Effector memory CD4-positive, alpha-beta T cell (primary cell): ENCODE measurements around the gene DEAF1.
"Not testable (repeated sequence)": the region's sequence is repeated elsewhere in the genome, so short reads cannot be mapped to it uniquely, and the experiment has no call there.

ENCODE experiments used
- DNase-seq, 3 donors: peaks; one replicate each; pipeline ENCODE4 v3.0.0-alpha.2; 2020
- H3K27ac ChIP-seq: 2 replicates; pipeline ENCODE4 v1.7.0; 2013; ENCODE audit warnings: mild to moderate bottlenecking, low read length, moderate library complexity; ENCODE audit not compliant: insufficient read depth, poor library complexity, severe bottlenecking
- H3K27me3 ChIP-seq: replicated peaks from 2 replicates; pipeline ENCODE4 v1.7.0; 2013; ENCODE audit warnings: mild to moderate bottlenecking, low read length; ENCODE audit not compliant: insufficient read depth, control insufficient read depth, poor library complexity, severe bottlenecking
- H3K36me3 ChIP-seq: 2 replicates; pipeline ENCODE4 v1.7.0; 2013; ENCODE audit warnings: mild to moderate bottlenecking, low read length, moderate library complexity; ENCODE audit not compliant: control insufficient read depth, insufficient read depth
- H3K4me1 ChIP-seq: 2 replicates; pipeline ENCODE4 v1.7.0; 2013; ENCODE audit warnings: low read length, mild to moderate bottlenecking; ENCODE audit not compliant: control insufficient read depth, insufficient read depth, poor library complexity, severe bottlenecking
- H3K4me3 ChIP-seq: 2 replicates; pipeline ENCODE4 v1.7.0; 2013; ENCODE audit warnings: low read length, low read depth, mild to moderate bottlenecking; ENCODE audit not compliant: insufficient read depth, poor library complexity, severe bottlenecking
- H3K9me3 ChIP-seq: 2 replicates; pipeline ENCODE4 v1.7.0; 2013; ENCODE audit warnings: mild to moderate bottlenecking, low read length, moderate library complexity; ENCODE audit not compliant: control insufficient read depth

Gene DEAF1

DNA sequence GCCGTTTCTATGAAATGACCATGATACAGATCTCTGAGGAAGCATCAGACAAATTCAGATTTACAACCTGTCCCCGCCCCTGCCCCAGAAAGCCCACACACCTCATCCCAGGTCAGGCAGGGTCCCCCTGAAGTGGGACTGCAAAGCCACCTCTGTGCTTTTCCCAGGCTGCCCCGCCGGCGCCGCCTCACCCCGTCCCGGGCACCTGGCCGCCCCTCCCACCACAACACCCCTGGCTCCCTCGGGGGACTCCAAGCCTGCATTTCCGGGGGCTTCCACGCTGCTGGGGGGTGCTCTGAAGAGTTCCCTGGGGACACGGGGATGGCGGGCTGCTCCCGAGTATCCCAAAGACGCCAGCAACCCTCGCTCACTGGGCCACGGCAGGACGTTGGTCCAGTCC lies 34.7 kb downstream of the DEAF1 start:
- H3K4me1 ChIP-seq = no peaks in the 10 kb centered on the region
- DNase-seq = no peak
- peaks cover 10% of the 10 kb centered on the region for H3K36me3 ChIP-seq
- no peaks in the 10 kb centered on the region for H3K9me3 ChIP-seq
- H3K4me3 ChIP-seq = no peak overlapping the region
- no peak overlapping the region for H3K27ac ChIP-seq
- H3K27me3 ChIP-seq = no peaks in the 10 kb centered on the region

DNA sequence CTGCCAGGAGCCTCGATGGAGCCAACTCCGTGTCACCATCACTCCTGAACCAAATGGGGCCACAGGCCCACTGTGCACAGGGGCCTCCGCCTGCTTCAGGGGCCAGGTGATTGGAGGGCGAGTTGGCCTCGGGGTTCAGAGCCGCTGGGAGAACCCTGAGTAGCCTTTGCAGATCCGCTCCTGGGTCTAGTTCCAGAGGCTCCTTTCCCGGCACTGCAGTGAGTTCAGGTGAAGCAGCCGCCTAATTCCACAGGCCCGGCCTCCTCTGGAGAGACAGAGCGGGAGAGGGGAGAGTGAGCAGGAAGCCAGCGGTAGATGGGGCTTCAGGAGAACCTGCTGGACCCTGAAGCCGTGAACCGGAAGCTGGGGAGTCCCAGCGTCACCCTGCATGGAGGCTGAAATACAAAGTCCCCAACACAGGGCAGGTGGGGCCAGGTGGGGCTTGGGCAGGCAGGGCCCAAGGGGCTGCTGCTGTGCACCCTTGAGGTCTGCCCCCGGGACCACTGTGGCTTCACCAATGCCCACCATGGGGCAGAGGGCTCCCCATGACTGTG lies 35.4 kb downstream of the DEAF1 start:
- H3K36me3 ChIP-seq = peaks cover 10% of the 10 kb centered on the region
- H3K27ac ChIP-seq = no peak overlapping the region
- no peak overlapping the region for H3K4me3 ChIP-seq
- H3K27me3 ChIP-seq = no peaks in the 10 kb centered on the region
- no peak for DNase-seq
- H3K9me3 ChIP-seq = no peaks in the 10 kb centered on the region
- no peaks in the 10 kb centered on the region for H3K4me1 ChIP-seq

DNA sequence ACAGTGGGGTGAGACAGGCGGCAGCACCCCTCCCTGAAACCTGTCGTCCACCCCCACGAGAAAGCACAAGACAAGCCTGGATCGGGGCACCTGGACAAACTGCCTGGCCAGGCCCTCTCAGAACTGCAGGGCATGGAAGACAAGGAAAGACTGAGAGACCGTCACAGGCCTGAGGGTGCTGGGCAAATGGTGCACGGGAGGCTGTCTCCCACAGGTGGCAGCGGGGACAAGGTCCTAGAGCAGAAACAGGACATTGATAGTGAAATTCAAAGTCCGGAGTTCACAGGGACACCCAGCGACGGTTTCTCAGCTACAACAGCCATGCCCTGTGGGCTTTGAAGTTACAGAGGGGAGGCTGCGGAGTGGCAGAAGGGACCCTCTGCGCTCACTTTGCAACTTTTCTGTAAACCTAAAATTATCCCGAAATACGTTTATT lies 37.3 kb downstream of the DEAF1 start:
- Histone ChIP-seq H3K4me3 (no peak overlapping the region), H3K27me3 (no peaks in the 10 kb centered on the region), H3K36me3 (peaks cover 10% of the 10 kb centered on the region), H3K9me3 (no peaks in the 10 kb centered on the region), H3K4me1 (no peaks in the 10 kb centered on the region), H3K27ac (no peak overlapping the region)
- no peak for DNase-seq

DNA sequence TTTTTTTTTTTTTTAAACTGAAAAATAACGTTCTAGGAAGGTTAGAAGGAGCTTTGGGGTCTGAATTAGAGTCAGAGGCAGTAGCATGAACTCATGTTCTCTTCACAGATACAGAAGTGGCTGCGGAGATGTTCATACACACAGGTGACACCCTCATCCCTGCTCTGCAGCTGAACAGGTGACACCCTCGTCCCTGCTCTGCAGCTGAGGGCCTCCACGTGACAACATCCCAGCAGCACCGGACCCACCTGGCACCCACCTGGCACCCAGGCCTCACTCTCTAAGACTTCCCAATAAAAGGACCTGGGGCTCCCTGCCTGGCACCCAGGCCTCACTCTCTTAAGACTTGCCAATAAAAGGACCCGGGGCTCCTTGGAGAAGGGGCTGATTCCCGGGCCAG lies 38.2 kb downstream of the DEAF1 start:
- H3K9me3 ChIP-seq = no peaks in the 10 kb centered on the region
- no peak overlapping the region for H3K4me3 ChIP-seq
- H3K27ac ChIP-seq = no peak overlapping the region
- no peaks in the 10 kb centered on the region for H3K4me1 ChIP-seq
- H3K27me3 ChIP-seq = no peaks in the 10 kb centered on the region
- DNase-seq = no peak
- H3K36me3 ChIP-seq = peaks cover 10% of the 10 kb centered on the region

DNA sequence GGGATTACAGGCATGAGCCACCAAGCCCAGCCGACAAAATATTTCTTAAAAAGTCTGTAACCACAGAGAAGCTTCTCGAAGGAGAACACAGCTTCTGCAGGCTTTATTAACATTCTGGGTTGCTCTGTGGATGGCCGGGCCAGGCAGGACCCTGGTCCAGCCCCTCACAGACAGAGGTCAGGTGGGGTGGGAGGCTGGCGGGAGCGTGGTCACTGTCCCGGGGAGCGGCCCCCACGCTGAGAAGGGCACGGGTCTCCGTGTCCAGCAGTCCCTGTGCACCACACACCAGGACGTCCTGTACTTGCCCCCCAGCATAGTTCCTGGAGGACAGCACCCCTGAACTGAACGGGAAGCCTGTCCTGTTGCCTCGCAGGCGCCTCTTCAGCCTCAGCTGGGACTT lies 38.6 kb downstream of the DEAF1 start:
- no peak for DNase-seq
- Histone ChIP-seq H3K27me3 (no peaks in the 10 kb centered on the region), H3K4me1 (no peaks in the 10 kb centered on the region), H3K9me3 (no peaks in the 10 kb centered on the region), H3K27ac (no peak overlapping the region), H3K4me3 (no peak overlapping the region), H3K36me3 (peaks cover 10% of the 10 kb centered on the region)

DNA sequence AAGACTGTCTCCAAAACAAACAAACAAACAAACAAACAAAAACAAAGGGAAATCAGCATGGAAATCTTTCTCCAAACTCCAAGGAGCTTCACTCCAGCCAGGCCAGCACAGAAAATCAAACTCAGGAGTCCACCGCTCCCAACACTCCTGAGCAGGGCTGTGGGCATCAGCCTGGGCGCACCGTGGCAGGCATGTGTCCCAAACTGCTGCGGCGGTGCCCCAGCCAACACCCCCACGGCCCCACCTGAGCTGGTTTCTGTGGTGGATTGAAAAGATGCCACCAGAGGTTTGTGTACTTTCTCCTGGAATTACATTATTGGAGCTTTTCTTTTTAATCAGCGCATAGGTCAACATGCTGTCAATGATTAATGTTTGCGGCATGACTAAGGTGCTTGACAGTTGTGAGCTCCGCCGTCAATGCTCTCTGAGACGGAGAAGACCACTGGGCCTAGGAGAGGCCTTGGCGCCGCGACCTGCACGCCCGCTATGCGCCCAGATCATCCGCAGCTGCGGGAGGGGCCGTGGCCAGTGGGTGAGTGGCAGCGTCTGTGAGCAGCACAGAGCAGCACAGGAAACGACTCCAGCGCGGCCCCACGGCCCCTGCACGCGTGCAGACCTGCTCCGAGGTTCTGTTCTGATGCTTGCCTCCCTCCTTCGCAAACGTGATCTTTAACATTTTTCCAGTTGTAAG lies 39.8 kb downstream of the DEAF1 start:
- Histone ChIP-seq H3K27ac (no peak overlapping the region), H3K4me1 (no peaks in the 10 kb centered on the region), H3K36me3 (peaks cover 7% of the 10 kb centered on the region), H3K4me3 (no peak overlapping the region), H3K9me3 (no peaks in the 10 kb centered on the region), H3K27me3 (no peaks in the 10 kb centered on the region)
- DNase-seq = no peak

DNA sequence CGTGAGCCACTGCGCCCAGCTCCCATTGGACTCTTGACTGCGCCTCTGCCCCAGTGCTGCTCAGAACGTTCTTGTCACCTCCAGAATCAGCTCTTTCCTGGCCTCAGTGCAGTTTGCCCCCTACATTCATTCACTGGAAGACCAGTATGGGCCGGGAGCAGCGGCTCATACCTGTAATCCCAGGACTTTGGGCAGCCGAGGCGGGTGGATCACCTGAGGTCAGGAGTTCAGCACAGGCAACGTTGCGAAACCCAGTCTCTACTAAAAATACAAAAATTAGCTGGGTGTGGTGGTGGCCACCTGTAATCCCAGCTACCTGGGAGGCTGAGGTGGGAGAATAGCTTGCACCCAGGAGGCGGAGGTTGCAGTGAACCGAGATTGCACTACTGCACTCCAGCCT lies 40.6 kb downstream of the DEAF1 start:
- H3K27me3 ChIP-seq, H3K9me3 ChIP-seq, H3K4me1 ChIP-seq, H3K27ac ChIP-seq, H3K4me3 ChIP-seq, H3K36me3 ChIP-seq, DNase-seq: not testable (repeated sequence)

DNA sequence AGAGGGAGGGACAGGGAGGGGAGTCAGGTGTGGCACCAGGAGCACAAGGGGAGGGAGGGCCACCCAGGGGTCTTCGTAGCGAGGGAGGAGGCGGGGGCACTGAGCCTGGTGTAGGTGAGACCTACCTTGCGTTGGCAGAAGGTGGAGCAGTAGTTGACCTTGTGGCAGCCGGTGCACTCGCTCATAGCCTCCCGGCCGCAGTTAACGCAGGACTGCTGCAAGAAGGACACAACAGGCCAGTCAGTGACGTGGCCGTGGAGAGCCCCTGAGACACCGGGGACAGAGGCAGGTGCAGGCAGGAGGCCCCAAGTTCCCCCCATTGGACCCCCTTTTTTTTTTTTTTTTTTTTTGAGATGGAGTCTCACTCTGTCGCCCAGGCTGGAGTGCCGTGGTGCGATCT lies 41.2 kb downstream of the DEAF1 start:
- no peaks in the 10 kb centered on the region for H3K9me3 ChIP-seq
- H3K4me1 ChIP-seq = no peaks in the 10 kb centered on the region
- H3K36me3 ChIP-seq = peaks cover 7% of the 10 kb centered on the region
- no peak overlapping the region for H3K27ac ChIP-seq
- H3K27me3 ChIP-seq = no peaks in the 10 kb centered on the region
- no peak overlapping the region for H3K4me3 ChIP-seq
- DNase-seq = no peak

DNA sequence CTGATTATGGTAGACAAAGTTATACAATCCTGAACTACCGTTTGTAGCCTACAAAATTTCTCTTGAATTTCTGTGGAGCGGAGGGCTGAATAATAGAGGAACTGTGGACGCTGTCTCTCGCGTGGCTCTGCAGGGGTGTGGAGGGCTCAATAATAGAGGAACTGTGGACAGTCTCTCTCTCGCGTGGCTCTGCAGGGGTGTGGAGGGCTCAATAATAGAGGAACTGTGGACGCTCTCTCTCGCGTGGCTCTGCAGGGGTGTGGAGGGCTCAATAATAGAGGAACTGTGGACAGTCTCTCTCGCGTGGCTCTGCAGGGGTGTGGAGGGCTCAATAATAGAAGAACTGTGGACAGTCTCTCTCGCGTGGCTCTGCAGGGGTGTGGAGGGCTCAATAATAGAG lies 41.9 kb downstream of the DEAF1 start:
- H3K36me3 ChIP-seq = not testable (repeated sequence)

DNA sequence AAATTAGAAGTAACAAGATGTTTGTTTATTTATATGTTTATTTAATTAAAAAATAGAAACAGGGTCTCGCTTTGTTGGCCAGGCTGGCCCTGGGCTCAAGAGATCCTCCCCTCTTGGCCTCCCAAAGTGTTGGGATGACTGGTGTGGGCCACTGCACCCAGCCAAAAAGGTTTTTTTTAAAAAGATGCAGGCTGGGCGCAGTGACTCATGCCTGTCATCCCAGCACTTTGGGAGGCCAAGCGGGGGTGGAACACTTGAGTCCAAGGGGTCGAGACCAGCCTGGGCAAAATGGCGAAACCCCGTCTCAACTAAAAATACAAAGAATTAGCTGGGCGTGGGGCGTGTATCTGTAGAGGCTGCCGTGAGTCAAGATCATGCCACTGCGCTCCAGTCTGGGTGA lies 44.5 kb downstream of the DEAF1 start:
- Histone ChIP-seq H3K4me3 (no peak overlapping the region), H3K4me1 (no peaks in the 10 kb centered on the region), H3K27me3 (no peaks in the 10 kb centered on the region), H3K9me3 (no peaks in the 10 kb centered on the region), H3K27ac (no peak overlapping the region), H3K36me3 (peaks cover 3% of the 10 kb centered on the region)
- no peak for DNase-seq

More for the DNA sequence above, 41.9 kb downstream of the DEAF1 start:
- H3K9me3 ChIP-seq, H3K27ac ChIP-seq, H3K4me3 ChIP-seq, H3K4me1 ChIP-seq, H3K27me3 ChIP-seq, DNase-seq: not testable (repeated sequence)
